Measurements from ENCODE around the gene PARD6G.
A peak's percentile ranks its signal among the peaks of the same experiment; 100 is the strongest.

Gene PARD6G

GRCh38 chr18:80198994-80199748 is 48.1 kb downstream of the PARD6G start:
- H3K36me3 ChIP-seq (ENCODE audit: insufficient read depth, low read length): no peaks in the 10 kb centered on the region
- no peak overlapping the region for H3K9ac ChIP-seq (ENCODE audit: insufficient read length)
- H3K27ac ChIP-seq: no peak overlapping the region
- H3K4me3 ChIP-seq: no peak overlapping the region
- no peak for TF ChIP-seq POLR2AphosphoS5 (IDR thresholded peaks at IDR 0.05; ENCODE audit: borderline replicate concordance, low read depth, low read length)
- no peaks in the 10 kb centered on the region for H3K9me3 ChIP-seq (ENCODE audit: low read depth, low read length)
- no peak for DNase-seq (ENCODE audit: low read depth, low spot score)

- H3K9ac ChIP-seq (ENCODE audit: insufficient read length): no peak overlapping the region
- no peaks in the 10 kb centered on the region for H3K9me3 ChIP-seq (ENCODE audit: low read depth, low read length)
- H3K4me3 ChIP-seq: no peak overlapping the region
- TF ChIP-seq POLR2AphosphoS5 (IDR thresholded peaks at IDR 0.05; ENCODE audit: borderline replicate concordance, low read depth, low read length): no peak
- no peak for TF ChIP-seq EZH2 (IDR thresholded peaks at IDR 0.05)
- no peak for TF ChIP-seq FOXP2 (optimal IDR thresholded peaks at IDR 0.05; ENCODE audit: control extremely low read depth, extremely low read length, insufficient read depth)
- DNase-seq (ENCODE audit: low read depth, low spot score): no peak
- H3K36me3 ChIP-seq (ENCODE audit: insufficient read depth, low read length): no peaks in the 10 kb centered on the region
- H3K27ac ChIP-seq: no peak overlapping the region
Observed at GRCh38 chr18:80198391-80198790, 48.9 kb downstream of the PARD6G start.

- no peak overlapping the region for H3K4me3 ChIP-seq
- H3K36me3 ChIP-seq (ENCODE audit: insufficient read depth, low read length): no peaks in the 10 kb centered on the region
- no peak overlapping the region for H3K9ac ChIP-seq (ENCODE audit: insufficient read length)
- no peak for DNase-seq (ENCODE audit: low read depth, low spot score)
- no peak overlapping the region; the same call in 1 of the 2 replicates for H3K27ac ChIP-seq
- H3K9me3 ChIP-seq (ENCODE audit: low read depth, low read length): no peaks in the 10 kb centered on the region
- TF ChIP-seq FOXP2 (optimal IDR thresholded peaks at IDR 0.05; ENCODE audit: control extremely low read depth, extremely low read length, insufficient read depth): no peak
- no peak for TF ChIP-seq POLR2AphosphoS5 (IDR thresholded peaks at IDR 0.05; ENCODE audit: borderline replicate concordance, low read depth, low read length)
- no peak for TF ChIP-seq EZH2 (IDR thresholded peaks at IDR 0.05)
Observed at GRCh38 chr18:80197528-80197927, 49.8 kb downstream of the PARD6G start.

GRCh38 chr18:80196528-80197320 is 50.6 kb downstream of the PARD6G start:
- Histone ChIP-seq H3K4me3 (peak overlapping the region; percentile 56), H3K27ac (peak overlapping the region; percentile 54; the same call in 1 of the 2 replicates)
- DNase-seq (ENCODE audit: low read depth, low spot score): peak; percentile 30

GRCh38 chr18:80194874-80195570 is 52.3 kb downstream of the PARD6G start:
- DNase-seq (ENCODE audit: low read depth, low spot score): no peak
- Histone ChIP-seq H3K9ac (ENCODE audit: insufficient read length) (no peak overlapping the region), H3K27ac (no peak overlapping the region), H3K9me3 (ENCODE audit: low read depth, low read length) (no peaks in the 10 kb centered on the region), H3K4me3 (no peak overlapping the region), H3K36me3 (ENCODE audit: insufficient read depth, low read length) (no peaks in the 10 kb centered on the region)
- TF ChIP-seq FOXP2 (optimal IDR thresholded peaks at IDR 0.05; ENCODE audit: control extremely low read depth, extremely low read length, insufficient read depth) (no peak), POLR2AphosphoS5 (IDR thresholded peaks at IDR 0.05; ENCODE audit: borderline replicate concordance, low read depth, low read length) (no peak), EZH2 (IDR thresholded peaks at IDR 0.05) (no peak)

More at GRCh38 chr18:80196528-80197320, 50.6 kb downstream of the PARD6G start:
- Histone ChIP-seq H3K9ac (ENCODE audit: insufficient read length) (no peak overlapping the region), H3K9me3 (ENCODE audit: low read depth, low read length) (no peaks in the 10 kb centered on the region), H3K36me3 (ENCODE audit: insufficient read depth, low read length) (no peaks in the 10 kb centered on the region)
- TF ChIP-seq POLR2AphosphoS5 (IDR thresholded peaks at IDR 0.05; ENCODE audit: borderline replicate concordance, low read depth, low read length) (no peak), EZH2 (IDR thresholded peaks at IDR 0.05) (no peak)

GRCh38 chr18:80193701-80194100 is 53.6 kb downstream of the PARD6G start:
- TF ChIP-seq POLR2AphosphoS5 (IDR thresholded peaks at IDR 0.05; ENCODE audit: borderline replicate concordance, low read depth, low read length): no peak
- no peak for TF ChIP-seq EZH2 (IDR thresholded peaks at IDR 0.05)
- TF ChIP-seq FOXP2 (optimal IDR thresholded peaks at IDR 0.05; ENCODE audit: control extremely low read depth, extremely low read length, insufficient read depth): no peak
- no peaks in the 10 kb centered on the region for H3K36me3 ChIP-seq (ENCODE audit: insufficient read depth, low read length)
- H3K27ac ChIP-seq: no peak overlapping the region
- H3K9me3 ChIP-seq (ENCODE audit: low read depth, low read length): no peaks in the 10 kb centered on the region
- no peak overlapping the region for H3K9ac ChIP-seq (ENCODE audit: insufficient read length)
- H3K4me3 ChIP-seq: no peak overlapping the region
- no peak for DNase-seq (ENCODE audit: low read depth, low spot score)

- no peak for DNase-seq (ENCODE audit: low read depth, low spot score)
- TF ChIP-seq POLR2AphosphoS5 (IDR thresholded peaks at IDR 0.05; ENCODE audit: borderline replicate concordance, low read depth, low read length) (no peak), EZH2 (IDR thresholded peaks at IDR 0.05) (no peak), FOXP2 (optimal IDR thresholded peaks at IDR 0.05; ENCODE audit: control extremely low read depth, extremely low read length, insufficient read depth) (no peak)
- H3K36me3 ChIP-seq (ENCODE audit: insufficient read depth, low read length): no peaks in the 10 kb centered on the region
- no peak overlapping the region for H3K4me3 ChIP-seq
- H3K27ac ChIP-seq: no peak overlapping the region
- H3K9me3 ChIP-seq (ENCODE audit: low read depth, low read length): no peaks in the 10 kb centered on the region
- no peak overlapping the region for H3K9ac ChIP-seq (ENCODE audit: insufficient read length)
Observed at GRCh38 chr18:80192653-80193385, 54.5 kb downstream of the PARD6G start.
